8988T (cell line): ENCODE data around the gene F13A1.

Experiments used
- DNase-seq: peaks from one replicate; pipeline ENCODE4 v3.0.0; 2011

The F13A1 gene

DNA sequence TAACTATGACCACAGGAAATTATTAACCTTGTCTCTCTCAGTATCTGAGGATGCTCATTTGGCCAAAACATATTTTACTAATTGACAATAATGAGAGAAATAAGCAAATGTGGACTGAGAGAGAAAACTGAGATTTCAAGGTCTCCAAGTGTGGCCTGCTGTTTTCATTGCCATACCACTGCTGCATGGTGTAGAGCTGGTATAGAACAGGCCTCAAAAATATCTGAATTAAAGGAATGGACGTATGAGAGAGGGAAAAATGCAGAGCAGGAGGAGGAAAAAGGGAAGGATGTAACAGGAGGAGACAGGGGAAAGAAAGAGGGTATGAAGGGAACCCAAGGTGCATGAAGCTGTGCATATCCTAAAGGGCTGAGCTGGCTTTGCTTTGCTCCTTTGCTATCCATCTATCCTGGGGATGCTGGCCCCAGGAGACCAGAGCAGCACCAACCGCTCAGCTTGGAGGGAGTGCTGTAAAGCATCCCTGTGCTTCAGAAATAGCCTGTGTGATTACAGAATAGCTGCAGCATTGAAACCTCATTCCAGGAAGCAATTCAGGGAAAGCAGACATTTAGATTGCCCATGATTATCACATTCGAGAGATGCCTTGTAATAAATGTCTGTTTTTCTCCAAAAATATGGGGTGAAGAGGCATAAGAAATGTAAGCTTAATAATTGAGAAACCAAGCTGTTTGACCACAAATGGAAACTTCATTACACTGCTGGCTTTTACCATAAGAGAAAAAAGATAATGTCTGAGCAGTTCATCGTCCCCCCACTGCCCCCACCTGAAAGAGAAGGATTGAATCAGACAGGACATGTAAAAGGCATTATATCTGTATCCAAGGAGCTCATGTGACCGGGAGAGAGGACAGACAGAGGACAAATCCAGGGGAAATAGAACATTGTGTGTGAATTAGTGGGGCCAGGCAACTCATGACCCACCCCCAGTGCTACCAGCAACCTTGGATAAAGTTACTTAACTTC lies 80.6 kb downstream of the F13A1 start:
- no peak for DNase-seq

- DNase-seq = no peak
Observed at GRCh38 chr6:6236730-6237469, 83.6 kb downstream of the F13A1 start.

- no peak for DNase-seq
Observed at GRCh38 chr6:6235786-6236185, 84.7 kb downstream of the F13A1 start.

GRCh38 chr6:6234963-6235362 lies 85.5 kb downstream of the F13A1 start:
- no peak for DNase-seq

DNA sequence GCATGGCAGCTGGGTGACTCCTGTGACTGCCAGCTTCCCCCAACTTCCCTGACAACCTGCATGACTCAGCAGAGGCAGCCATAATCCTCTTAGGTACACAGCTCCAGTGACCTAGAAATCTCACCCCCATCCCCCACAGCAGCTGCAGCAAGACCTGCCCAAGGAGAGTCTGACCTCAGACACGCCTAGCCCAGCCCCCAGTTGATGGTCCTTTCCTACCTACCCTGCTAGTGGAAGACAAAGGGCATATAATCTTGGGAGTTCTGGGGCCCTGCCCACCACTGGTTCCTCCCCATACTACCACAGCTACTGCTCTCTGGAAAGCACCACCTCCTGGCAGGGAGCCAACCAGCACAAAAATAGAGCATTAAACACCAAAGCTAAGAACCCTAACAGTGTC lies 90.2 kb downstream of the F13A1 start:
- no peak for DNase-seq

DNA sequence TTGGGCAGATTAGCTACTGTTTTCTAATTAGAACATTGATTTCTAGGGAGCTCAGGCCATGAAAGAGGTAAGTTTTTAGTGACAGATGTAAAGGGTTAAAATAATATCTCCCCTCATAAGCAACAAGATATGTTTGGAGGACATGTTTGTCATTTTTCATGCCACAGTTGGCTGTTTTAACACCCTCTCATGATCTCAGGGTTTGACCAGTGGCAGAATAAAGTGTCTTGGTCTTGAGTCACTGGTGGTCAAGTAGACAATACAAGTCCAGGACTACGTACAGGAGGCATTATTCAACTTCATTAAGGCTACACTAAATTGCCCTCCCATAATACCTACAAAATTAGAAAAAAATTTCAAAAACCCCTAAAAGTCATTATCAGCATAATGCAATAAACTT lies 92.6 kb downstream of the F13A1 start:
- no peak for DNase-seq

DNA sequence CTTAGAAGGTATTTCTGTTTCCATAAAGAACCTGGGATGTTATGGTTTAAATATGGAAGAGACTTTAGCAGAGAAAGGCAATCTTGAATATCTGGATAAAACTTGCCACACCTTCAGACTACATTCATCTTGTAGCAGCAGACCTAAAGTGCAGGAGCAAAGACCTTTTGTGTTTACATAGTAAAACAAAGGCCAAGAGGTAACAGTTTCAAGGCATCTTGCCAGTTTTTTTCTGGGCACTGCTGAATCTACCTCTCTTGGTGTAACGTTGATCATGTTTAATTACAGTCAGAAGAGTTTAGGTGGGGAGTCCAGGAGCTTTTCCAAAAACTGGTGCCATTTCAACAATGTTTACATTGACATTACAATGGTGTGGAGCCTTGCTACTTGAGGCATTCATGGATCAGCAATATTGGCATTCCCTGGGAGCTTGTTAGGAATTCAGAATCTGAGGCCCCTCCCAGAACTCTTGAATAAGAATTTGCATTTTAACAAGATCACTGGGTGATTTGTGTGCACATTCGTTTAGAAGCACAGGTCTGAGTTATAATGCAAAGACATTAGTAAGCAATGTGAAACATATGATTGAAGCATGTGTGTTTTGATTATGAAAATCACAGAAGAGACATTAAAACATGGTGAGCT lies 94.5 kb downstream of the F13A1 start:
- DNase-seq = no peak

DNA sequence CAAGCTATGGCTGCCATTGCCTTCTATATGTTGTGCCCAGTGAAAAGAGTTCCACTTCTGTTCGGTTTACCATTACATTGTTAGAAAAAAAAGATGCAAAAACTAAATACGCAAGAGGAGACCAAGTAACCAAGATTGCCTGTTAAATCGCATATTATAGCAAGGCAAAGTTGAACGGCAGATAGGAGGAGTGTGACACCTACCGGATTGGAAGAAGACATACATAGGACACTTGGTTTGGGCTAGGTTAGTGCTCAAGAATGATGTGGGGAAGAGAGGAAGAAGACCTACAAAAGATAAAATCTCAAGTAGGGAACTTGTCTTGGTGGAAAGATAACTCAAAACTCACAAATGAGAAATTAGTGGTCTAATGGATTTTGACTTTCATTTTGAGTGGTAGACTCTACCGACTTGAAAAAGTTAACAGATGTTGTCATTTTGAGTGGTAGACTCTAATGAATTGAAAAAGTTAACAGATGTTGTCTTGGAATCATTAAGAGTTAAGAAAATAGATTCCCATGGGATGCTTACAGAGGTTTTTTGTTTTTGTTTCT lies 95.5 kb downstream of the F13A1 start:
- DNase-seq = no peak

- no peak for DNase-seq
Observed at GRCh38 chr6:6221787-6222535, 98.5 kb downstream of the F13A1 start.

GRCh38 chr6:6220718-6221117 lies 99.7 kb downstream of the F13A1 start:
- no peak for DNase-seq

DNA sequence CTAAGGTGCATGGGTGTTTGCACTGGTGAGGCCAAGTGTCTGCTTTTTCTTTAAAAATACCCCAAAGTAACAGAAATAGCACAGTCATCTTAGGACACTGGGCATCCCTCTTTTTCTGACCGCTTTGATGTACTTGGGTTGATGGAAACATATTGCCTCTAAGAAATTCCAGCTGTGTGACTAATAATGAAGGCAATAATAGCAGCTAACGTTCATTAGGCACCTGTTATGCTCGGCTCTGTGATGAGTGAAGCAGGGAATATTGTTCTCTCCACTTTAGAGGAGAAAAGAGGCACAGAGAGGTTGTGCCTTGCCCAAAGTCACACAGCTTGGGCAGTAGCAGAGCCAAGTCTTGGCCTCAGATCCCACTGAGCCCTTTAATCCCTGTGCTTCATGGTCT lies 100.7 kb downstream of the F13A1 start:
- DNase-seq = no peak

- no peak for DNase-seq
Observed at GRCh38 chr6:6218759-6219085, 101.7 kb downstream of the F13A1 start.

- DNase-seq = no peak
Observed at GRCh38 chr6:6217855-6218758, 102.4 kb downstream of the F13A1 start.

- no peak for DNase-seq
Observed at GRCh38 chr6:6210994-6211393, 109.5 kb downstream of the F13A1 start.

- DNase-seq = no peak
Observed at GRCh38 chr6:6202886-6203285, 117.6 kb downstream of the F13A1 start.

DNA sequence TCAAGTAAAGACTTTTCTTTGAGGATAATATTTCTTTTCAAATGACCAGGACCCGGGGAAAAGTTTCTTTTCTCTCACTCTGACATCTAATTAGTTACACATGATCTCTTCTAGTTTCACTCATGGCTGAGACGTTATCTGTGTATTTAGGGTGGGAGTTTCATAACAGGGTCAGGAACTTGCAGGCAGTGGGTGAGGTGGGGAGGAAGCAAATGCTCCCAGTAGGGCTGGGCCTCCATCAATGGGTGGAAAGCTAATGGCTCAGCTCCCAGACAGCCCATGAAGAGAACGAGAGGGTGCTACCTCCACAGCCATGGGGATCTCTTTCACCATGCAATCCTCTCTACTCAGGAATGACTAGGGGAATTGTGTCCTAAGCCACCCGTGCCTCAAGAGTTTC lies 119.3 kb downstream of the F13A1 start:
- no peak for DNase-seq

GRCh38 chr6:6199678-6200077 lies 120.8 kb downstream of the F13A1 start:
- DNase-seq = no peak

DNA sequence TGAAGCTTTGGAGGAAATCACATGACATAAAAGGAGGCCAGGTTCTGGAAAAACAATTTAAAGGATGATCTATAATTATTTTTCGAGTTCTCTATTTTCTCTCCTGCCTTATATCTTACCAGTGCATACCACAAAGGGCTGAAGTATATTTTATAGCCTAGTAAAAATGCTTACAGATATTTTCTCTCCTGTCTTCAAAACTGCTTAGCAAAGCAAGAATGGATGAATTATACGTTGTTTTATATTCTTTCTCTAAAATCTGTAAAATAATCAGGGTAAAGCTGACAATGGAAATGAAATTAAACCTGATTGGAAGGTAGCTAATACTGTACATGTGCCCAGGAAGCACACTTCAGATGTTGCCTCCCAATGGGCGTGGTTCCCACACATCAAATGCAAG lies 123.7 kb downstream of the F13A1 start:
- DNase-seq = no peak

DNA sequence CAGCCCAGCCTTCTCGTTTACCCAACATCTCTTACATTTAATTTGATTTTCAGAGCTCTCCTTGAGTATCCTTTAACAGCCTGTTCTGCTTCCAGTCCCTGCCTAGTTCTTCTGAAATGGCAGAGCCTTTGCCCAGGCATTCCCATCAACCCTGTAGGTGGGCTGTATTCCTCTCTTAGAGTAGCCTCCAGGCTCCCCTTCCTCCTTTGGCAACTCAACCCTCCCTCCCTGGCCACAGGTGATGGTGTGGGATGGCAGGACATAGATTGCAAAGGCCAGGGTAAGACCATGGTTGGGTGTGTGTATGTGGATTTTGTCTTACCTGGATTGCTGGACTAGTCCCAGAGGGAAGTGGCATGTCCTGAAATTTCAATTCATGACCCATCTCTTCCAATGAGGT lies 125.4 kb downstream of the F13A1 start:
- no peak for DNase-seq

GRCh38 chr6:6193221-6193745 lies 127.2 kb downstream of the F13A1 start:
- no peak for DNase-seq

DNA sequence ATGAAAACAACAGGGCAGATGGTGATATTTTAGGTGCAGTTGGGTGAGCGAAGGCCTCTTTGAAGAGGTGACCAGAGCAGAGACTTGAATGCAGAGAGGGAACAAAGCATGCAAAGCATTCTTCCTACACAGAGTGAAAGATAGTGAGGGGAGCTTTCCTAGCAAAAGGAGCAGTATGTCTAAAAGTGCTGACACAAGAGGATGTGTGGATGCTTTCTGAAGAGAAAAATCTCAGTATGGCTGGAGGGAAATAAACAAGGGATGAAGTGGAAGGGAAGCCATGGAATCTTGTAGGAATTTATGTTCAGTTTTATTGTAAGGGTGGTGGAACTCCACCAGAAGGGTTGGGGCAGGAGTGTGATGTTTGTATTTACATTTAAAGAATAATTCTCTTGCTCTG lies 128.6 kb downstream of the F13A1 start:
- no peak for DNase-seq
